IMR-90 (cell line): ENCODE data around the gene ZNF366. TPM values are rescaled to one million over a fixed set of nuclear protein-coding genes. Genes with fewer than 3 reads are reported as not detected.

Experiments
- ATAC-seq: fragments of 200-7000 bp; cut with Tn5 transposase; 2 replicates; pipeline ENCODE4 v1.9.1; 2020; ENCODE audit warnings: low read depth, mild to moderate bottlenecking, moderate library complexity
- BruUV-seq: library from RNA; stranded (reverse); fragments of 400-500 nt; replicated peaks from 2 replicates; lab custom pipeline; 2021; lab: Mats Ljungman, UMichigan
- CTCF ChIA-PET: fragments of 300-600 bp; formaldehyde crosslinking; extraction: SDS; loops from one replicate; lab custom pipeline; 2021; ENCODE audit warnings: antibody characterized with exemption; lab: Yijun Ruan, JAX
- POLR2A ChIA-PET: fragments of 300-600 bp; sonication (Branson Sonifier 250); formaldehyde crosslinking; loops from one replicate; lab custom pipeline; 2022; ENCODE audit warnings: antibody characterized with exemption; ENCODE audit not compliant: unreplicated experiment; lab: Charles Lee
- DNase-seq: peaks from one replicate; pipeline ENCODE4 v3.0.0; 2013
- H2AFZ ChIP-seq: replicated peaks from 2 replicates; pipeline ENCODE3; 2013; ENCODE audit warnings: low read length, mild to moderate bottlenecking; ENCODE audit not compliant: poor library complexity
- H2AK5ac ChIP-seq: 2 replicates; pipeline ENCODE4 v1.6.1; 2013; ENCODE audit warnings: low read depth, low read length, inconsistent platforms
- H2AK9ac ChIP-seq: replicated peaks from 2 replicates; pipeline ENCODE3; 2013; ENCODE audit warnings: mild to moderate bottlenecking, low read depth, low read length, moderate library complexity; ENCODE audit not compliant: poor library complexity
- H2BK120ac ChIP-seq: 2 replicates; pipeline ENCODE4 v1.6.1; 2013; ENCODE audit warnings: low read depth, low read length, inconsistent platforms
- H2BK15ac ChIP-seq: 3 replicates; pipeline ENCODE4 v1.6.1; 2013; ENCODE audit warnings: low read depth, low read length, inconsistent platforms
- H2BK20ac ChIP-seq: 2 replicates; pipeline ENCODE4 v1.6.1; 2013; ENCODE audit warnings: low read depth, mild to moderate bottlenecking, inconsistent platforms, low read length, moderate library complexity
- H2BK5ac ChIP-seq: 2 replicates; pipeline ENCODE4 v1.6.1; 2013; ENCODE audit warnings: mild to moderate bottlenecking, low read depth, low read length, inconsistent platforms; ENCODE audit not compliant: poor library complexity, severe bottlenecking
- H3K14ac ChIP-seq: replicated peaks from 2 replicates; pipeline ENCODE4 v1.6.1; 2013; ENCODE audit warnings: low read depth, low read length, inconsistent platforms
- H3K18ac ChIP-seq: 2 replicates; pipeline ENCODE4 v1.6.1; 2013; ENCODE audit warnings: low read depth, low read length, control low read depth
- H3K23ac ChIP-seq: 2 replicates; pipeline ENCODE4 v1.6.1; 2013; ENCODE audit warnings: low read depth, low read length, inconsistent platforms
- H3K27ac ChIP-seq: 2 replicates; pipeline ENCODE4 v1.5.1; 2013; ENCODE audit warnings: mild to moderate bottlenecking, control low read depth, low read length; ENCODE audit not compliant: insufficient read depth
- H3K27me3 ChIP-seq: 2 replicates; pipeline ENCODE4 v1.6.1; 2013; ENCODE audit warnings: low read length; ENCODE audit not compliant: control insufficient read depth, insufficient read depth
- H3K36me3 ChIP-seq: 2 replicates; pipeline ENCODE4 v1.6.1; 2013; ENCODE audit warnings: low read length, mixed read lengths; ENCODE audit not compliant: control insufficient read depth, insufficient read depth
- H3K4ac ChIP-seq: 2 replicates; pipeline ENCODE4 v1.6.1; 2013; ENCODE audit warnings: low read depth, low read length, inconsistent platforms
- H3K4me1 ChIP-seq: 2 replicates; pipeline ENCODE4 v1.6.1; 2013; ENCODE audit warnings: low read length, mixed read lengths; ENCODE audit not compliant: control insufficient read depth, insufficient read depth
- H3K4me2 ChIP-seq: 2 replicates; pipeline ENCODE4 v1.6.1; 2013; ENCODE audit warnings: low read depth, mild to moderate bottlenecking, control low read depth, low read length, moderate library complexity
- H3K4me3 ChIP-seq: 2 replicates; pipeline ENCODE4 v1.5.1; 2013; ENCODE audit warnings: low read depth, mild to moderate bottlenecking, control low read depth, low read length, moderate library complexity; ENCODE audit not compliant: insufficient read depth
- H3K56ac ChIP-seq: 2 replicates; pipeline ENCODE4 v1.6.1; 2013; ENCODE audit warnings: low read length, inconsistent platforms; ENCODE audit not compliant: insufficient read depth; ENCODE audit errors: extremely low read depth
- H3K79me1 ChIP-seq, 2 experiments: 2 replicates each; pipeline ENCODE4 v1.6.1; 2013; ENCODE audit warnings: low read length in 2 of 2, inconsistent platforms in 1 of 2, low read depth in 1 of 2
- H3K9ac ChIP-seq: 2 replicates; pipeline ENCODE4 v1.6.1; 2013; ENCODE audit warnings: low read depth, low read length, control low read depth
- H3K9me1 ChIP-seq: 2 replicates; pipeline ENCODE4 v1.6.1; 2013; ENCODE audit warnings: low read length, inconsistent platforms; ENCODE audit not compliant: insufficient read depth
- H3K9me3 ChIP-seq: 2 replicates; pipeline ENCODE4 v1.6.1; 2013; ENCODE audit warnings: low read length; ENCODE audit not compliant: control insufficient read depth, insufficient read depth
- H4K20me1 ChIP-seq: 2 replicates; pipeline ENCODE4 v1.6.1; 2013; ENCODE audit warnings: low read length, inconsistent platforms; ENCODE audit not compliant: insufficient read depth
- H4K5ac ChIP-seq: 2 replicates; pipeline ENCODE4 v1.6.1; 2013; ENCODE audit warnings: mild to moderate bottlenecking, low read depth, low read length, control low read depth
- H4K8ac ChIP-seq, 2 experiments: 2 replicates each; pipeline ENCODE4 v1.6.1; 2013; ENCODE audit warnings: low read depth in 2 of 2, low read length in 2 of 2, control low read depth in 1 of 2, inconsistent platforms in 1 of 2
- H4K91ac ChIP-seq: 2 replicates; pipeline ENCODE4 v1.6.1; 2013; ENCODE audit warnings: low read depth, low read length, inconsistent platforms; ENCODE audit not compliant: insufficient read depth
- CEBPB ChIP-seq: IDR thresholded peaks from 2 replicates; pipeline ENCODE4 v1.6.1; 2012; ENCODE audit warnings: low read depth, low read length, improper control_type of control experiment
- MAZ ChIP-seq: IDR thresholded peaks from 2 replicates; pipeline ENCODE4 v1.6.1; 2012; ENCODE audit warnings: low read depth, mild to moderate bottlenecking, low read length, improper control_type of control experiment, moderate library complexity, borderline replicate concordance
- WGBS, 2 experiments: methylation state at CpG; one replicate each; pipeline versions ENCODE4 v1.1.5 to v1.1.7; 2013; ENCODE audit warnings: missing lambda C conversion rate in 2 of 2; ENCODE audit not compliant: insufficient read length in 1 of 2; ENCODE audit errors: extremely low coverage in 2 of 2; 5-methylcytosine and 5-hydroxymethylcytosine counted together
- dilution Hi-C: fragments of 300-500 bp; cut with HindIII; formaldehyde crosslinking; loops from one replicate; pipeline ENCODE4 v1.14.3; 2018; ENCODE audit warnings: low sequenced_read_pairs; ENCODE audit not compliant: unreplicated experiment
- in situ Hi-C: fragments of 300-500 bp; cut with MboI; formaldehyde crosslinking; loops from 3 replicates; pipeline ENCODE4 v1.14.3; 2019; ENCODE audit warnings: low sequenced_read_pairs, inconsistent platforms, mixed read lengths
- intact Hi-C: fragments of 100-400 bp; cut with micrococcal nuclease; formaldehyde crosslinking; loops from 2 replicates; pipeline ENCODE4 v1.10.0; 2022
- polyA plus RNA-seq, 3 experiments: library from polyadenylated mRNA; depleted of rRNA; stranded (reverse); fragments of >200 nt; gene quantifications; 2 replicates each; pipeline ENCODE4 v1.2.3, GENCODE V29; 2012; ENCODE audit warnings: low replicate concordance in 1 of 3
- total RNA-seq: library from RNA; depleted of rRNA; stranded (reverse); fragments of >200 nt; gene quantifications from 2 replicates; pipeline ENCODE4 v1.2.3, GENCODE V29; 2012

ZNF366 gene
- total and polyA plus RNA-seq, 2 of the 4 experiments (the other 2 are of a cell fraction): not detected

DNA sequence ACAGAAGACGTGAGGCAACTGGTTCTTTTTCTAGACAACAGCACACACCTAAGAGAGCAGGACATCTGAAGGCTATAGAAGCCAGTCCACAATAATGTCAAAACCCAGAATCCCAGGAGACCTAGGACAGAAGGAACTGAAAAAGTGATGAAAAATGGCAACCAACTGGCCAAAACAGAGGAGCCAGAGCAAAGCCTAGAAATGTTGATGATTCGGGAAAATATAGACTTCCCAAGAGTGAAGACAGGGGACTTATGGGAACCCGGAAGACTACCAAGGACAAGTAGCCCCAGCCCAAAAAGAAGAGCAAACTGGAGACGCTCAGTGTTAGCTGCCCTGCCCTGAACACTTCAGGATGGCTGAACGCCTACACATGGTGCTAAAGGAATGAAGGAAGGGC is 43.4 kb upstream of the ZNF366 start:
- Histone ChIP-seq H4K20me1 (no peaks in the 10 kb centered on the region), H2BK120ac (peak overlapping the region; percentile 32), H2AFZ (no peak overlapping the region), H2BK20ac (peak overlapping the region; percentile 26; the same call in 1 of the 2 replicates), H3K27me3 (no peaks in the 10 kb centered on the region), H2BK5ac (no peak overlapping the region), H3K23ac (no peak overlapping the region), H3K79me1 (no peaks in the 10 kb centered on the region), H2AK9ac (no peak overlapping the region), H3K9me1 (peaks cover 8% of the 10 kb centered on the region), H2AK5ac (no peak overlapping the region), H3K36me3 (no peaks in the 10 kb centered on the region), H4K8ac (no peak overlapping the region), H4K91ac (no peak overlapping the region; the same call in 1 of the 2 replicates), H3K4me3 (no peak overlapping the region), H3K4me2 (no peak overlapping the region), H3K18ac (peak overlapping the region; percentile 72; the same call in 1 of the 2 replicates), H3K9ac (no peak overlapping the region), H3K14ac (no peak overlapping the region), H3K27ac (no peak overlapping the region), H3K56ac (no peak overlapping the region), H3K4ac (0 out of 2 replicates have a peak overlapping the region, but pooled peaks have one; percentile 39), H4K5ac (peak overlapping the region; percentile 44; the same call in 1 of the 2 replicates), H2BK15ac (no peak overlapping the region), H3K4me1 (peaks cover 7% of the 10 kb centered on the region), H3K9me3 (0 out of 2 replicates have a peak, but pooled peaks cover 2% of the 10 kb centered on the region)
- TF ChIP-seq MAZ: no peak
- TF ChIP-seq CEBPB: no peak
- ChIA-PET CTCF (no interaction called here), POLR2A (interaction anchor here (0.7 kb wide), 1 partner anchor 148 kb away, joined by 4 read pairs; no protein-coding TSS in a partner anchor)
- DNase-seq: no peak
- 100% methylated on average over 4 of the region's 5 CpGs; no CpG with 5 or more reads in 1 of the 2 experiments for WGBS, 2 experiments
- intact Hi-C loops (no loop called here), dilution Hi-C loops (no loop called here), in situ Hi-C loops (no loop called here)
- no peak for ATAC-seq
- BruUV-seq: no TSS peak
